Esophagus muscularis mucosa (tissue), 4 donors: Measurements from ENCODE around the gene LIMK1. TPM values are rescaled to one million over a fixed set of nuclear protein-coding genes. Genes with fewer than 3 reads are reported as not detected.

Experiments
- DNase-seq: peaks from one replicate; pipeline ENCODE4 v3.0.0-alpha.2; 2017; ENCODE audit errors: extremely low spot score
- H3K27ac ChIP-seq, 4 donors: fragments of 200-600 bp; sonication (generic); replicated peaks in 1 of 4; 1 replicate in 3 of 4; 2 replicates in 1 of 4; pipeline ENCODE4 v1.5.1; 2016 to 2019; ENCODE audit warnings: mild to moderate bottlenecking in 1 of 4
- H3K27me3 ChIP-seq, 4 donors: fragments of 200-600 bp; sonication (generic); one replicate each; pipeline versions ENCODE4 v1.5.1 to v1.6.0; 2016 to 2019
- H3K36me3 ChIP-seq, 4 donors: fragments of 200-600 bp; sonication (generic); one replicate each; pipeline ENCODE4 v1.5.1; 2016 to 2019
- H3K4me1 ChIP-seq, 4 donors: fragments of 200-600 bp; sonication (generic); one replicate each; pipeline ENCODE4 v1.5.1; 2016 to 2019
- H3K4me3 ChIP-seq, 4 donors: fragments of 200-600 bp; sonication (generic); 1 replicate in 2 of 4; 2 replicates in 2 of 4; pipeline ENCODE4 v1.5.1; 2016 to 2019; ENCODE audit warnings: mild to moderate bottlenecking in 4 of 4, moderate library complexity in 1 of 4
- H3K9me3 ChIP-seq, 4 donors: fragments of 200-600 bp; sonication (generic); 1 replicate in 3 of 4; 2 replicates in 1 of 4; pipeline ENCODE4 v1.5.1; 2016 to 2019
- CTCF ChIP-seq, 3 experiments: fragments of 200-600 bp in 2 of 3; fragments of 450-650 bp in 1 of 3; sonication (generic) in 2 of 3; IDR thresholded peaks; one replicate each; pipeline ENCODE4 v1.5.1; 2017 to 2019; ENCODE audit warnings: antibody characterized with exemption in 3 of 3, mild to moderate bottlenecking in 2 of 3, moderate library complexity in 1 of 3
- EP300 ChIP-seq: sonication (generic); formaldehyde crosslinking; IDR thresholded peaks from one replicate; pipeline ENCODE4 v1.6.1; 2017; ENCODE audit warnings: antibody characterized with exemption
- POLR2AphosphoS5 ChIP-seq, 2 donors: sonication (generic); formaldehyde crosslinking; IDR thresholded peaks; one replicate each; pipeline ENCODE4 v1.6.1; 2017; ENCODE audit warnings: antibody characterized with exemption in 2 of 2
- WGBS: methylation state at CpG from one replicate; pipeline ENCODE4 v1.1.5; 2018; 5-methylcytosine and 5-hydroxymethylcytosine counted together
- intact Hi-C: fragments of 100-400 bp; cut with DNase I; formaldehyde crosslinking; loops from one replicate; pipeline ENCODE4 v1.15.1; 2023
- total RNA-seq, 4 donors: library from RNA; depleted of rRNA; stranded (reverse); fragments of >200 nt; gene quantifications; one replicate each; pipeline versions ENCODE4 v1.1.0 to v1.2.1, GENCODE V29; 2016

The LIMK1 gene
- total RNA-seq, 4 donors from 2014 or later: 10.0 to 19.3 (median 11.9) TPM

GRCh38 chr7:74061840-74062539 is 21.6 kb upstream of the LIMK1 start:
- no peaks in the 10 kb centered on the region for H3K9me3 ChIP-seq
- no peaks in the 10 kb centered on the region for H3K27me3 ChIP-seq
- peak overlapping the region; percentile 14 to 40 (median 30) for H3K4me3 ChIP-seq
- peaks cover 10 to 39% (median 35%) of the 10 kb centered on the region in 4 donors for H3K4me1 ChIP-seq
- peak; percentile 95 for DNase-seq
- intact Hi-C loops: loop anchor here (5.0 kb wide), 1 partner anchor 115 kb away; no protein-coding TSS in a partner anchor
- no peak for TF ChIP-seq EP300
- TF ChIP-seq CTCF (IDR thresholded peaks at IDR 0.05): no peak
- TF ChIP-seq POLR2AphosphoS5 (IDR thresholded peaks at IDR 0.05): peak; percentile 88 to 89
- H3K27ac ChIP-seq: peak overlapping the region; percentile 81 to 92 (median 88)
- 10% methylated on average over 11 of the region's 20 CpGs for WGBS
- H3K36me3 ChIP-seq: peaks cover 28 to 95% (median 65%) of the 10 kb centered on the region in 4 donors

- H3K9me3 ChIP-seq: no peaks in the 10 kb centered on the region
- peaks cover 10 to 39% (median 37%) of the 10 kb centered on the region in 4 donors for H3K4me1 ChIP-seq
- H3K36me3 ChIP-seq: peaks cover 29 to 89% (median 56%) of the 10 kb centered on the region in 4 donors
- intact Hi-C loops: loop anchor here (5.0 kb wide), 1 partner anchor 114 kb away; no protein-coding TSS in a partner anchor
- no peak overlapping the region for H3K4me3 ChIP-seq
- peak overlapping the region; percentile 81 to 92 (median 88) for H3K27ac ChIP-seq
- TF ChIP-seq POLR2AphosphoS5 (IDR thresholded peaks at IDR 0.05) (peak in 1 of 2 donors; percentile 27), CTCF (IDR thresholded peaks at IDR 0.05) (no peak)
- WGBS: 92% methylated on average over 6 of the region's 14 CpGs
- no peak for DNase-seq
- H3K27me3 ChIP-seq: no peaks in the 10 kb centered on the region
Observed at GRCh38 chr7:74063223-74063641, 20.4 kb upstream of the LIMK1 start.

GRCh38 chr7:74063646-74064045 is 20.0 kb upstream of the LIMK1 start:
- Histone ChIP-seq H3K9me3 (no peaks in the 10 kb centered on the region), H3K36me3 (peaks cover 26 to 89% (median 53%) of the 10 kb centered on the region in 4 donors), H3K27ac (peak overlapping the region in 3 of 4 donors; percentile 81 to 92 (median 85)), H3K27me3 (no peaks in the 10 kb centered on the region), H3K4me3 (no peak overlapping the region), H3K4me1 (peaks cover 10 to 40% (median 37%) of the 10 kb centered on the region in 4 donors)
- no peak for DNase-seq
- intact Hi-C loops: loop anchor here (5.0 kb wide), 1 partner anchor 114 kb away; no protein-coding TSS in a partner anchor
- TF ChIP-seq CTCF (IDR thresholded peaks at IDR 0.05) (no peak), POLR2AphosphoS5 (IDR thresholded peaks at IDR 0.05) (peak in 1 of 2 donors; percentile 31)
- 92% methylated on average over 12 of the region's 12 CpGs for WGBS

GRCh38 chr7:74064696-74065095 is 18.9 kb upstream of the LIMK1 start:
- Histone ChIP-seq H3K27ac (no peak overlapping the region), H3K4me3 (no peak overlapping the region), H3K9me3 (no peaks in the 10 kb centered on the region), H3K4me1 (peaks cover 10 to 36% (median 31%) of the 10 kb centered on the region in 4 donors), H3K36me3 (peaks cover 22 to 85% (median 43%) of the 10 kb centered on the region in 4 donors), H3K27me3 (no peaks in the 10 kb centered on the region)
- TF ChIP-seq CTCF (IDR thresholded peaks at IDR 0.05) (no peak), POLR2AphosphoS5 (IDR thresholded peaks at IDR 0.05) (peak in 1 of 2 donors; percentile 41), EP300 (no peak)
- intact Hi-C loops: loop anchor here (5.0 kb wide), 1 partner anchor 113 kb away; no protein-coding TSS in a partner anchor
- 94% methylated on average over 4 of the region's 4 CpGs for WGBS
- no peak for DNase-seq
